ENCODE data around the gene BZW2. TPM values are rescaled to one million over a fixed set of nuclear protein-coding genes. Genes with fewer than 3 reads are reported as not detected.

The BZW2 gene
- total and polyA plus RNA-seq, 2 experiments from 2014 or later, result 72.1 to 96.7 TPM

DNA sequence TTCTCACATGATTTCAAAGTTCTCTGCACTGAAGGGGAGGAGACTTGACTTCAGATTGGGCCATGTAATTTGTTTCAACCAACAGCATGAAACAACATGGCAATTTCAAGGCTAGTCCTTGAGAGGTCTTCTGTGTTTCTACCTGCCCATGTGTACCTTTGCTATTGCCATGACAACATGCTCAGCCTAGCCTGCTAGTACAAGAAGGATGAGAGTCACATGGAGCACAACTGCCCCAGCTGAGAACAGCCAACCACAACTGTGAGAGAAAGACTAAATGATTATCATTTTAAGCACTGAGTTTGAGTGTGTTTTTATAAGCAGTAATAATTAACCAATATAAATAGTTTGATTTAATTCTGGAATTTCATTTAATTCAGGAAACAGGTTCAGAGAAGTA lies 42.3 kb upstream of the BZW2 start:
- Histone ChIP-seq H4K20me1 (ENCODE audit: insufficient read depth, poor library complexity, severe bottlenecking) (no peaks in the 10 kb centered on the region), H3K36me3 (replicated peaks; ENCODE audit: insufficient read depth, low read depth) (no peaks in the 10 kb centered on the region), H3K4me2 (no peak overlapping the region), H3K4me1 (ENCODE audit: insufficient read depth) (no peaks in the 10 kb centered on the region), H3K9me3 (ENCODE audit: low read depth) (no peaks in the 10 kb centered on the region), H3K27ac (no peak overlapping the region), H2AFZ (no peak overlapping the region), H3K4me3 (no peak overlapping the region), H3K9me2 (replicated peaks; ENCODE audit: insufficient read depth) (no peaks in the 10 kb centered on the region), H3K27me3 (no peaks in the 10 kb centered on the region), H3K79me2 (no peaks in the 10 kb centered on the region)
- no peak for TF ChIP-seq EZH2 (IDR thresholded peaks at IDR 0.05; ENCODE audit: borderline replicate concordance)
- no peak for TF ChIP-seq EZH2phosphoT487 (IDR thresholded peaks at IDR 0.05; ENCODE audit: low read depth, severe bottlenecking, unreplicated experiment)
- TF ChIP-seq, protein P1, sequence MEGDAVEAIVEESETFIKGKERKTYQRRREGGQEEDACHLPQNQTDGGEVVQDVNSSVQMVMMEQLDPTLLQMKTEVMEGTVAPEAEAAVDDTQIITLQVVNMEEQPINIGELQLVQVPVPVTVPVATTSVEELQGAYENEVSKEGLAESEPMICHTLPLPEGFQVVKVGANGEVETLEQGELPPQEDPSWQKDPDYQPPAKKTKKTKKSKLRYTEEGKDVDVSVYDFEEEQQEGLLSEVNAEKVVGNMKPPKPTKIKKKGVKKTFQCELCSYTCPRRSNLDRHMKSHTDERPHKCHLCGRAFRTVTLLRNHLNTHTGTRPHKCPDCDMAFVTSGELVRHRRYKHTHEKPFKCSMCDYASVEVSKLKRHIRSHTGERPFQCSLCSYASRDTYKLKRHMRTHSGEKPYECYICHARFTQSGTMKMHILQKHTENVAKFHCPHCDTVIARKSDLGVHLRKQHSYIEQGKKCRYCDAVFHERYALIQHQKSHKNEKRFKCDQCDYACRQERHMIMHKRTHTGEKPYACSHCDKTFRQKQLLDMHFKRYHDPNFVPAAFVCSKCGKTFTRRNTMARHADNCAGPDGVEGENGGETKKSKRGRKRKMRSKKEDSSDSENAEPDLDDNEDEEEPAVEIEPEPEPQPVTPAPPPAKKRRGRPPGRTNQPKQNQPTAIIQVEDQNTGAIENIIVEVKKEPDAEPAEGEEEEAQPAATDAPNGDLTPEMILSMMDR (IDR thresholded peaks at IDR 0.05; ENCODE audit: poor library complexity), result no peak
- DNase-seq (ENCODE audit: low spot score), result no peak

DNA sequence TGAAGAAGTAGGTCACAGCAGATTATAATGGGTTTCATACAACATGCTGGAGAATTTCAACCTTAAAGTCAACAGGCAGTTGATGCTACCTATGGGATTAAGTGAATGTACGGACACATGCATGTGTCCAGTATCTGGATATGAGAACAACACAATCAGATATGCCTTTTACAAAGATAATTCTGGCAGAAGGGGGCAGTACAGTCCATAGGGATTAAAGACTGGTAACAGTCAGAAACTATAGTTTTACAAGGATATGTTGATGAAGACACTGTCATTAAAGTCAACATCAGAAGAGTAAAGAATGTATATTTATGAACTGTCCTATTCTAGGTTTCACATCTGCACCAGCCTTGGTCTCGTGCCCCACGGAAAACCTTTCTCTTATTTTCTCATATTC lies 41.9 kb upstream of the BZW2 start:
- no peak for TF ChIP-seq EZH2phosphoT487 (IDR thresholded peaks at IDR 0.05; ENCODE audit: low read depth, severe bottlenecking, unreplicated experiment)
- TF ChIP-seq EZH2 (IDR thresholded peaks at IDR 0.05; ENCODE audit: borderline replicate concordance), result no peak
- TF ChIP-seq, protein P1 (IDR thresholded peaks at IDR 0.05; ENCODE audit: poor library complexity), result no peak
- H4K20me1 ChIP-seq (ENCODE audit: insufficient read depth, poor library complexity, severe bottlenecking), result no peaks in the 10 kb centered on the region
- H3K9me3 ChIP-seq (ENCODE audit: low read depth), result no peaks in the 10 kb centered on the region
- no peaks in the 10 kb centered on the region for H3K79me2 ChIP-seq
- no peaks in the 10 kb centered on the region for H3K27me3 ChIP-seq
- H3K27ac ChIP-seq, result no peak overlapping the region
- WGBS (ENCODE audit: low lambda C conversion rate, missing lambda C conversion rate), result 96% methylated on average over 3 of the region's 3 CpGs
- H3K4me3 ChIP-seq, result no peak overlapping the region
- no peak overlapping the region for H2AFZ ChIP-seq
- no peaks in the 10 kb centered on the region for H3K9me2 ChIP-seq (replicated peaks; ENCODE audit: insufficient read depth)
- H3K36me3 ChIP-seq (replicated peaks; ENCODE audit: insufficient read depth, low read depth), result no peaks in the 10 kb centered on the region
- H3K4me2 ChIP-seq, result no peak overlapping the region
- no peaks in the 10 kb centered on the region for H3K4me1 ChIP-seq (ENCODE audit: insufficient read depth)
- no peak for DNase-seq (ENCODE audit: low spot score)

DNA sequence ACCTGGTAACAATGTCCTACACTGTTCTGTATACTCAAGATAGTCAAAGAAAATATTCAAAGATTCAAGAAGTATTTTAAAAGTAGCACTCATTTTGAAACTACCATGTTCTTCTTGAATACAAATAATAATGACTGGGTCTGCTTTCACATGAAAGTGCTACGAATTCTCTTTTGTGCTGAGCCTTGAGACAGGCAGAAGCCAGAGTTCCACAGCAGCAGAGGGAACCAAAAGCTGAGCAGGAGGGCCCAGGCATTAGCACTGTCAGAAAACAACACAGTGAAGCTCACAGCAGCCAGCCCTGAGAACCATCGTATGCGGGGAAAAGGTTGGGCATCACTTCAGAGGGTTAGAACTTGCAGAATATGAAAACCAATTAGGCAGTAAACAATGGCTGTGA lies 39.3 kb upstream of the BZW2 start:
- Histone ChIP-seq H3K4me2 (no peak overlapping the region), H3K79me2 (no peaks in the 10 kb centered on the region), H3K9me3 (ENCODE audit: low read depth) (no peaks in the 10 kb centered on the region), H3K27ac (peak overlapping the region; percentile 18), H3K4me3 (no peak overlapping the region), H4K20me1 (ENCODE audit: insufficient read depth, poor library complexity, severe bottlenecking) (no peaks in the 10 kb centered on the region), H3K27me3 (no peaks in the 10 kb centered on the region), H3K9me2 (replicated peaks; ENCODE audit: insufficient read depth) (no peaks in the 10 kb centered on the region), H3K4me1 (ENCODE audit: insufficient read depth) (peaks cover 12% of the 10 kb centered on the region), H2AFZ (no peak overlapping the region), H3K36me3 (replicated peaks; ENCODE audit: insufficient read depth, low read depth) (no peaks in the 10 kb centered on the region)
- 78% methylated on average over 3 of the region's 3 CpGs for WGBS (ENCODE audit: low lambda C conversion rate, missing lambda C conversion rate)
- TF ChIP-seq EZH2phosphoT487 (IDR thresholded peaks at IDR 0.05; ENCODE audit: low read depth, severe bottlenecking, unreplicated experiment) (no peak), EZH2 (IDR thresholded peaks at IDR 0.05; ENCODE audit: borderline replicate concordance) (no peak)
- TF ChIP-seq, protein P1 (IDR thresholded peaks at IDR 0.05; ENCODE audit: poor library complexity), result no peak
- DNase-seq (ENCODE audit: low spot score), result no peak

Measured in hepatocyte (in vitro differentiated cells).